Vagina (tissue), 2 donors: ENCODE results near the gene HEG1.
"Not testable (repeated sequence)": the region's sequence is repeated elsewhere in the genome, so short reads cannot be mapped to it uniquely, and the experiment has no call there.

ENCODE experiments used
- CTCF ChIP-seq, 3 experiments: fragments of 450-650 bp in 2 of 3; fragments of 200-600 bp in 1 of 3; sonication (generic) in 1 of 3; IDR thresholded peaks; one replicate each; pipeline ENCODE4 v1.5.1; 2017 to 2019; ENCODE audit warnings: antibody characterized with exemption in 3 of 3, mild to moderate bottlenecking in 2 of 3, moderate library complexity in 2 of 3
- POLR2A ChIP-seq, 2 donors: fragments of 450-650 bp; IDR thresholded peaks; one replicate each; pipeline ENCODE4 v1.6.1; 2017; ENCODE audit warnings: antibody characterized with exemption in 2 of 2, mild to moderate bottlenecking in 2 of 2, moderate library complexity in 2 of 2
- POLR2AphosphoS5 ChIP-seq, 2 donors: sonication (generic); formaldehyde crosslinking; IDR thresholded peaks; one replicate each; pipeline ENCODE4 v1.9.0; 2017; ENCODE audit warnings: antibody characterized with exemption in 2 of 2, mild to moderate bottlenecking in 2 of 2, low read depth in 1 of 2; ENCODE audit not compliant: insufficient read depth in 1 of 2

- TF ChIP-seq POLR2AphosphoS5 (IDR thresholded peaks at IDR 0.05; ENCODE audit: insufficient read depth in 1 of 2, low read depth in 1 of 2); CTCF (IDR thresholded peaks at IDR 0.05); POLR2A (IDR thresholded peaks at IDR 0.05): not testable (repeated sequence)
These were observed 97.8 kb downstream of the HEG1 start for GRCh38 chr3:124957951-124958350.
